Jurkat, Clone E6-1 (cell line): ENCODE measurements around the gene EZR. TPM values are rescaled to one million over a fixed set of nuclear protein-coding genes. Genes with fewer than 3 reads are reported as not detected.

Source experiments
- DNase-seq: peaks from one replicate; pipeline ENCODE4 v3.0.0-alpha.2; 2011; ENCODE audit warnings: low read depth, low spot score
- H3K4me3 ChIP-seq: 2 replicates; pipeline ENCODE4 v1.5.1; 2011; ENCODE audit warnings: mild to moderate bottlenecking, low read length, control low read depth, moderate library complexity
- polyA plus RNA-seq: library from polyadenylated mRNA; unstranded; fragments of >200 nt; gene quantifications from one replicate; pipeline ENCODE4 v1.2.1, GENCODE V29; 2012; ENCODE audit warnings: missing spikeins; ENCODE audit not compliant: insufficient read length, insufficient read depth

EZR gene
- polyA plus RNA-seq, result 104 TPM

DNA sequence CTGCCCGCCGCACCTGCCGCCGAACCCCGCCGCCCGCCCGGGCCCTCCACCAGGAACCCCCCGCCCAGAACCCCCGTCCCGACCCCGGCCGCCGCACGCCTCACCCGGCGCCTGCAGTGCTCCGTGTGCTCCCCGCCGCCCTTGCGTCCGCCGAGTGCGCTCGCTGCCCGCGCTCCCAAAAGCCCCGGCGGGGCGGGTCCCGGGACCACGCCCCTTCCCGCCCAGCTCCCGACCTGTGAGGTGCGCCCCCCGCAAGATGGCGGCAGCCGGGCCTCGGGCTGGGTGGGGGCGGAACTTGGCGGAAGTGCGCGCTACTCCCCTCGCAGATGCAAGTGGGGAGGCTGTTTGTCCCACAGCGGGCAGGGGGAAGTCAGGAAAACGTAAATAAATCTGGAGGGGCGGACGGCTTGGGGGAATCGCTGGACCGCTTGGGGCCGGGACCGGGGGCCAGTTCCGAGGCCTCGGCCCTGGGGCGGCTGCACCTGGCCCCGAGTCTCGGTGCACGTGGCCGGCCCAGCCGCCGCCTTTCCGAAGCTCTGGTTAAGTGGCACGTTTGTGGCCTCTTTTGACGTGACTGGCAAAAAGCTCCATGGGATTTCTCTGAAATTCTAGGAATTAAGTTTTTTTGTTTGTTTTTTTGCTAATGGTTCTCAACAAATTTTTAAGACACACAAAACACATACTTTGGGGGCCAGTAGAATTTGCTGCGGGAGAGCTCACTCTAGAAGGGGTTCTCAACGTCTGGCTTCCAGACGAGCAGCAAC lies at the start of gene EZR:
EZR (minus strand) TSS at position 156 of the 764 bp plus-strand sequence. CDS start 1,275 bp downstream, outside the sequence.
- peak within 1 kb of the TSS; percentile 61 for H3K4me3 ChIP-seq
- peak; percentile 81 for DNase-seq

DNA sequence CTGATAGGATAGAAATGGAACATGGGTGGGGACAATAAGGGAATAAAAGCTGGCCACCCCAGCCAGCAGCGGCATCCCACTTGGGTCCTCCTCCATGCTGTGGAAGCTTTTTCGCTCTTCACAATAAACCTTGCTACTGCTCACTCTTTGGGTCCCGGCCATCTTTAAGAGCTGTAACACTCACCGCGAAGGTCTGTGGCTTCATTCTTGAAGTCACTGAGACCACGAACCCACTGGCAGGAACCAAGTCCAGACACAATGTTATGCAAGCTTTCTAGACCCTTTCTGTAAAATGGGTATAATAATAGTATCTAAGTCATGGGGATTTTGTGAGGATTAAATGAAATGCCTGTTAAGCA lies 48.9 kb upstream of the EZR start:
- no peak overlapping the region for H3K4me3 ChIP-seq
- DNase-seq, result no peak

DNA sequence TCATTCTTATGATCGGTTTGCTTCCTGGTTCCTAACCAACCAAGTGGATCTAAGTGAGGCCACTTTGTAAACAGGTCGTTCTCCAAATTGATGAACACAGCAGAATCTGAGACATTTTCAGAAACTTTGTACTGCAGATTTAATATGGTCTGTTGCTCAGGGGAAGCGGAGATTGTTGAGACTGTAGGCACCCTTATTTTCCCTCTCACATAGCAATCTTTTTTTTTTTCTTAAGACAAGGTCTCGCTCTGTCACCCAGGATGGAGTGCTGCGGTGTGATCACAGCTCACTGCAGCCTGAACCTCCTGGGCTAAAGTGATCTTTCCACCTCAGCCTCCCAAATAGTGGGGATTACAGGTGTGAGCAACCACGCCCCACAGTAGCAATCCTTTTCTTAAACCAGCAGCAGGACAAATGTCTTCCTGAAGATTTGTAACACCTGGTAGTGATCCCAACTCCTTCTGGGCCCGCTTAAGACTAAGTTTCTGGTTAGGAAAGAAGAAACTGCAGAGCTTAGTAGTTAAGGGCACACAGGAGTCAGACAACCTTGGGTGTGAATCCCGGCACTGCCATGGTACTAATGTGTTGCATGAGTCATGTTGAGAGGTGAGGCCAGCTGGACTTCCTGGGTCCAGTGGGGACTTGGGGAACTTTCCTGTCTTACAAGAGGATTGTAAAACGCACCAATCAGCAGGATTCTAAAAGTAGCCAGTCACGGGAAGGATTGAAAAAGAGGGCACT lies 48.4 kb upstream of the EZR start:
- H3K4me3 ChIP-seq, result no peak overlapping the region
- no peak for DNase-seq

- no peak for DNase-seq
- no peak overlapping the region for H3K4me3 ChIP-seq
These were observed 46.6 kb upstream of the EZR start for GRCh38 chr6:158865769-158866168.

- no peak overlapping the region for H3K4me3 ChIP-seq
- no peak for DNase-seq
These were observed 44.5 kb upstream of the EZR start for GRCh38 chr6:158863646-158864045.

- no peak for DNase-seq
- H3K4me3 ChIP-seq, result no peak overlapping the region
These were observed 42.7 kb upstream of the EZR start for GRCh38 chr6:158861686-158862381.

DNA sequence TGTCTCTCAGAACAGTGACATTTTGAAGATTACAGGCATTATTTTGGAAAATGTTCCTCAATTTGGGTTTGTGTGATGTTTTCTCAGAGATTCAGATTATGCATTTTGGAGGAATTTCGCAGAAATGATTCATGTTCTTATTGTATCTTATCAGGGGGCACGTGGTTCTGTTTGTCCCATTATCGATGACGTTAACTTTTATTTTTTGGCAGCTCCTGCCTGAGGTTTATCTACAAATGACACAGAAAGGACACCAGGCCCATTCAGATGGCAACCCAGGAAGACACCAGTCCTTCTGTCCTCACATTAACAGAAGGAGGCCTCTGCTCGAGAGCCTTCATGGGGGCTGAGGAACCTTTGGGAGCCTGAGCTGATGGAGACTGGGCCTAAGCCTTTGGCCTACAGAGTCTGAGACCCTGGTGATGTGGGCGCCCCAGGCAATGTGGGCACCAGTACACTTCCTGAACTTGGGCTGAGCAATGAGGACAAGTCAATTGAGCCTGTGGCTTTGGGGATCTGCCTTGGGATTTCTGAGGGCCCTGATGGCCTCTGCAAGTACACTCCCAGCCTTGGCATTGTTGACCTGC lies 41.2 kb upstream of the EZR start:
- no peak overlapping the region for H3K4me3 ChIP-seq
- DNase-seq, result no peak

GRCh38 chr6:158856261-158856660 lies 37.1 kb upstream of the EZR start:
- H3K4me3 ChIP-seq, result no peak overlapping the region
- no peak for DNase-seq

GRCh38 chr6:158854214-158855101 lies 35.3 kb upstream of the EZR start:
- no peak overlapping the region for H3K4me3 ChIP-seq
- peak; percentile 76 for DNase-seq

- H3K4me3 ChIP-seq, result peak overlapping the region; percentile 7
- no peak for DNase-seq
These were observed 34.7 kb upstream of the EZR start for GRCh38 chr6:158853880-158854213.

GRCh38 chr6:158853072-158853879 lies 34.1 kb upstream of the EZR start:
- DNase-seq, result peak; percentile 80
- peak overlapping the region; percentile 7 for H3K4me3 ChIP-seq

DNA sequence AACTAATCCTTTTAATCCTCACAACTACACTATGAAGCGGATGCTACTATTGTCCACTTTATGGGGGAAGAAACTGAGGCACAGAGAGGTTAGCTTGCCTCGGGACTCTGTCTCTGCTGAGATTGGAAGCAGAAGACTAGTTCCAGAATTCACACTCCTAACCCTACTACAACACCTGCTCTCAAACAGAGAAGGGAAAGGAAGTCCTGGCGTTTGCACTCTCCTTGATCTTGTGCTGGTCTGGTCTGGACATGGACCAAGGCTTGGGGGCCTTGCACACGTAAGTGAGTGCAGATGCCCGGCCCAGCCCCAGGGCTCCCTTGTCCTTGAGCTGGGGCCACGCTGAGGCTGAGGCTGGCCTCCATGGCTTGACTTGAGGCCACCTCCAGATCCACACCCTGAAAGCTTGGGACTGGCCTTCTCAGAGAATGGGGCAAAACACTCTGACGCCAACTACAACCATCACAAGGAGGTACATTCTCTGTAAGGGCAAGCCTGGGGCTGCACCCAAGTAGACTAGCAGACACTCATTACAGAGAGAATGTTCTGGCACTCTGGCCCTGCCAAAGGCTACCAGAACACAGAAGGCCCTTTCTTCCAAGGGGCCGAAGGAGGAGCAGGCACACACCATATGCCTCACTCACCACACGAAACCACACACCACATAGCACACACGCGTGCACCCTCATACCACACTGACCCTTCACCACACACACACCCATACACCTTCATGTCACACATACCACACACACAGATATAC lies 33.3 kb upstream of the EZR start:
- no peak for DNase-seq
- H3K4me3 ChIP-seq, result no peak overlapping the region

DNA sequence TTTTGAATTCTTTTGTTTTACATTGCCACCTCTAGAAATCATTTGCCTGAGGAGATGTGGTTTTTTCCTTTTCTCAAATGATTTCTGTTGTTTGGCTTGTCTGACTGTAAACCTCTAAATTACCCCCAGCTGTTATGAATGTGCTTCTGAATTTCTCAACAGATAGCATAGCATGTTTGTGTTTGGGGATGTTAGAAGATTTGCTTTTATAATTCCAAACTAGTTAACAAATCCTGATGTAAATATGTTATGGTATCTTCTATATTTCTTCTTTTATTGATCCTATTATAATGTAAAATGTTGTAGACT lies 31.6 kb upstream of the EZR start:
- DNase-seq, result no peak

GRCh38 chr6:158849899-158850806 lies 31.0 kb upstream of the EZR start:
- no peak overlapping the region for H3K4me3 ChIP-seq
- DNase-seq, result no peak

More for the DNA sequence above, 31.6 kb upstream of the EZR start:
- H3K4me3 ChIP-seq, result no peak overlapping the region

DNA sequence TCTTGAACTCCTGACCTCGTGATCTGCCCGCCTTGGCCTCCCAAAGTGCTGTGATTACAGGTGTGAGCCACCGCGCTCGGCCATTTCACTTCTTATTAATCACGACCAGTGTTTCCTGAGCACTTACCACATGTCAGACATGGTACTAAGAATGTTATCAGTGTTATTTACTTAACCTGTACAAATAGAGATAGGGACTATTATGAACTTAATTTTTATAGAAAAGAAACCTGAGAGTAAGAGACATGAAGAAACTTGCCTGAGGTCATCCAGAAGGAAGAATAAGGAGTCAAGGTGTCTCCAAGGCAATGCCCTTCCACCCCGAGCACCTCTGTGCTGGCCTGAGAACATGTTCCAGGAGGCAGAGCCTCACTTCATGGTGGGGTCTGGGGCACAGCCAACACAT lies 29.3 kb upstream of the EZR start:
- no peak for DNase-seq
- H3K4me3 ChIP-seq, result no peak overlapping the region

DNA sequence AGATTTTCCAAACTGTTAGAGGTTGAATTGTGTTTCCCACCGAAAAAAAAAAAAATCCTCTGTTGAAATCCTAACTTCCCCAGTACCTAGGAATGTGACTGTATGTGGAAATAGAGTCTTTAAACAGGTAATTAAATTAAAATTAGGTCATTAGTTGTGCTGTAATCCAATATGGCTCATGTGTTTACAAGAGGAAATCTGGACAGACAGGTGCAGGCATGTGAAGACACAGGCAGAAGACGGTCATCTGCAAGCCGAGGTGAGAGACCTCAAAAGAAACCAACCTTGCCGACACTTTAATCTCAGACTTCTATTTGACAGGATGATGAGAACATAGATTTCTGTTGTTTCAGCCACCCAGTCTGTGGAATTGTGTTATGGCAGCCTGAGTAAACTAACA lies 28.6 kb upstream of the EZR start:
- DNase-seq, result no peak
- no peak overlapping the region for H3K4me3 ChIP-seq
